SK-N-SH (cell line): Measurements from ENCODE around the gene JAG1. TPM values are rescaled to one million over a fixed set of nuclear protein-coding genes. Genes with fewer than 3 reads are reported as not detected.

Source experiments
- CTCF ChIA-PET: fragments of 300-600, 350-600 bp; formaldehyde crosslinking; extraction: SDS; loops from one replicate; lab custom pipeline; 2021; lab: Yijun Ruan, JAX
- POLR2A ChIA-PET: fragments of 350-600 bp; sonication (Branson Sonifier 250); formaldehyde crosslinking; extraction: SDS; loops from one replicate; lab custom pipeline; 2020; ENCODE audit warnings: antibody characterized with exemption, inconsistent platforms; lab: Yijun Ruan, JAX
- DNase-seq: peaks from one replicate; pipeline ENCODE4 v3.0.0; 2012
- H2AFZ ChIP-seq: fragments of 200-600 bp; sonication (generic); 2 replicates; pipeline ENCODE4 v1.8.1; 2016; ENCODE audit warnings: antibody characterized with exemption, mild to moderate bottlenecking, low read depth
- H3F3A ChIP-seq: fragments of 200-600 bp; sonication (generic); replicated peaks from 2 replicates; pipeline ENCODE3; 2016; ENCODE audit warnings: antibody characterized with exemption, mild to moderate bottlenecking; ENCODE audit not compliant: insufficient read depth
- H3K27ac ChIP-seq, 2 experiments: fragments of 200-500 bp in 1 of 2; fragments of 200-600 bp in 1 of 2; sonication (Bioruptor generic) in 1 of 2; sonication (generic), shearing (Covaris generic) in 1 of 2; 2 replicates each; pipeline versions ENCODE4 v1.5.1 to v1.6.1; 2014 to 2016; ENCODE audit warnings: low read depth in 2 of 2, inconsistent platforms in 1 of 2, low read length in 1 of 2, mild to moderate bottlenecking in 1 of 2, mixed read lengths in 1 of 2
- H3K27me3 ChIP-seq: fragments of 200-600 bp; sonication (generic), shearing (Covaris generic); 2 replicates; pipeline ENCODE4 v1.6.1; 2016; ENCODE audit warnings: mixed run types; ENCODE audit not compliant: insufficient read depth
- H3K36me3 ChIP-seq, 2 experiments: fragments of 200-500 bp in 1 of 2; fragments of 200-600 bp in 1 of 2; sonication (Bioruptor generic) in 1 of 2; sonication (generic) in 1 of 2; replicated peaks in 1 of 2; 2 replicates each; pipeline versions ENCODE3 to v1.5.1; 2014 to 2016; ENCODE audit warnings: low read length in 1 of 2, mild to moderate bottlenecking in 1 of 2; ENCODE audit not compliant: insufficient read depth in 2 of 2, control insufficient read depth in 1 of 2
- H3K4me1 ChIP-seq, 2 experiments: fragments of 200-500 bp in 1 of 2; fragments of 200-600 bp in 1 of 2; sonication (Bioruptor generic) in 1 of 2; sonication (generic), shearing (Covaris generic) in 1 of 2; 2 replicates each; pipeline versions ENCODE4 v1.5.1 to v1.6.1; 2014 to 2016; ENCODE audit warnings: low read depth in 1 of 2, low read length in 1 of 2, mixed run types in 1 of 2; ENCODE audit not compliant: insufficient read depth in 2 of 2, control insufficient read depth in 1 of 2
- H3K4me2 ChIP-seq: fragments of 200-600 bp; sonication (generic), shearing (Covaris generic); 2 replicates; pipeline ENCODE4 v1.6.1; 2017; ENCODE audit warnings: mixed run types
- H3K4me3 ChIP-seq, 2 experiments: fragments of 200-500 bp in 1 of 2; fragments of 200-600 bp in 1 of 2; sonication (Bioruptor generic) in 1 of 2; sonication (generic), shearing (Covaris generic) in 1 of 2; 2 replicates each; pipeline versions ENCODE4 v1.5.1 to v1.8.1; 2014 to 2016; ENCODE audit warnings: low read depth in 2 of 2, inconsistent platforms in 1 of 2, low read length in 1 of 2, mild to moderate bottlenecking in 1 of 2, mixed read lengths in 1 of 2, moderate library complexity in 1 of 2
- H3K79me2 ChIP-seq: fragments of 200-600 bp; sonication (generic); 2 replicates; pipeline ENCODE4 v1.8.1; 2017; ENCODE audit warnings: mild to moderate bottlenecking; ENCODE audit not compliant: insufficient read depth
- H3K9ac ChIP-seq: fragments of 200-600 bp; sonication (generic); 2 replicates; pipeline ENCODE4 v1.6.1; 2017; ENCODE audit warnings: mixed run types
- H3K9me2 ChIP-seq: fragments of 200-600 bp; sonication (generic); 2 replicates; pipeline ENCODE4 v1.6.1; 2017; ENCODE audit warnings: mixed run types
- H3K9me3 ChIP-seq: fragments of 200-600 bp; sonication (generic); 2 replicates; pipeline ENCODE4 v1.6.1; 2017; ENCODE audit warnings: mixed run types, mild to moderate bottlenecking, moderate library complexity
- H4K20me1 ChIP-seq: fragments of 200-600 bp; sonication (generic); 2 replicates; pipeline ENCODE4 v1.6.1; 2017; ENCODE audit warnings: mild to moderate bottlenecking, mixed run types; ENCODE audit not compliant: insufficient read depth
- CTCF ChIP-seq: fragments of 200-600 bp; sonication (generic); IDR thresholded peaks from 2 replicates; pipeline ENCODE4 v1.6.1; 2017; ENCODE audit warnings: antibody characterized with exemption, mild to moderate bottlenecking, moderate library complexity
- ELF1 ChIP-seq: IDR thresholded peaks from 2 replicates; pipeline ENCODE4 v1.4.0; 2012
- EP300 ChIP-seq, 2 experiments: IDR thresholded peaks; 2 replicates each; pipeline versions ENCODE4 v1.4.0 to v1.6.1; 2012; ENCODE audit warnings: borderline replicate concordance in 1 of 2, low read depth in 1 of 2, low read length in 1 of 2
- FOXM1 ChIP-seq: IDR thresholded peaks from 2 replicates; pipeline ENCODE4 v1.4.0; 2012; ENCODE audit warnings: low read depth, mild to moderate bottlenecking
- GATA2 ChIP-seq: sonication (generic); formaldehyde crosslinking; IDR thresholded peaks from 2 replicates; pipeline ENCODE4 v1.5.0; 2020; ENCODE audit warnings: mild to moderate bottlenecking, missing genetic modification reagents
- REST ChIP-seq: IDR thresholded peaks from 2 replicates; pipeline ENCODE4 v1.6.1; 2012; ENCODE audit warnings: mild to moderate bottlenecking, low read depth, low read length, moderate library complexity
- RFX5 ChIP-seq: IDR thresholded peaks from 2 replicates; pipeline ENCODE4 v1.6.1; 2012; ENCODE audit warnings: mild to moderate bottlenecking, improper control_type of control experiment, low read length
- SIN3A ChIP-seq: IDR thresholded peaks from 2 replicates; pipeline ENCODE4 v1.6.1; 2012; ENCODE audit warnings: low read depth, mild to moderate bottlenecking, low read length, moderate library complexity, borderline replicate concordance
- TAF1 ChIP-seq: IDR thresholded peaks from 2 replicates; pipeline ENCODE4 v1.6.1; 2012; ENCODE audit warnings: low read depth, mild to moderate bottlenecking, low read length, moderate library complexity, borderline replicate concordance
- TEAD4 ChIP-seq: IDR thresholded peaks from 2 replicates; pipeline ENCODE4 v1.4.0; 2012; ENCODE audit warnings: mild to moderate bottlenecking, borderline replicate concordance; ENCODE audit not compliant: insufficient read depth
- WGBS: methylation state at CpG from one replicate; pipeline ENCODE4 v1.1.6; 2017; ENCODE audit warnings: low lambda C conversion rate; 5-methylcytosine and 5-hydroxymethylcytosine counted together
- polyA plus RNA-seq, 3 experiments: library from polyadenylated mRNA; depleted of rRNA; stranded (reverse); fragments of >200 nt; gene quantifications; 2 replicates each; pipeline ENCODE4 v1.2.3, GENCODE V29; 2012
- TF ChIP-seq, protein P1 (sequence below): fragments of 150-350 bp; IDR thresholded peaks from 2 replicates; pipeline ENCODE4 v1.6.1; 2016; ENCODE audit warnings: mild to moderate bottlenecking, low read depth, low read length
- TF ChIP-seq, protein P2 (sequence below): IDR thresholded peaks from 2 replicates; pipeline ENCODE4 v1.4.0; 2012; ENCODE audit warnings: low read depth, borderline replicate concordance
- TF ChIP-seq, protein P3 (sequence below): IDR thresholded peaks from 2 replicates; pipeline ENCODE4 v1.4.0; 2012; ENCODE audit warnings: low read depth

Gene JAG1
- polyA plus RNA-seq, 1 of the 3 experiments (the other 2 are of a cell fraction): 6.0 TPM

GRCh38 chr20:10667560-10668167, 6.1 kb downstream of the JAG1 start:
- Histone ChIP-seq H3K4me1 (peaks cover 12 to 49% of the 10 kb centered on the region in 2 experiments; a peak in 3 of 4 replicates), H3K9ac (no peak overlapping the region), H3K27ac (no peak overlapping the region), H3F3A (peaks cover 12% of the 10 kb centered on the region), H4K20me1 (peaks cover 69% of the 10 kb centered on the region)
- DNase-seq: no peak
- TF ChIP-seq FOXM1 (no peak), GATA2 (CRISPR knock-in tag) (no peak), ELF1 (no peak), TEAD4 (no peak), TAF1 (no peak), REST (no peak), RFX5 (no peak), SIN3A (no peak), EP300 (IDR thresholded peaks at IDR 0.05; ENCODE audit: borderline replicate concordance in 1 of 2, low read depth in 1 of 2, low read length in 1 of 2) (no peak), CTCF (no peak)
- TF ChIP-seq, protein P1, sequence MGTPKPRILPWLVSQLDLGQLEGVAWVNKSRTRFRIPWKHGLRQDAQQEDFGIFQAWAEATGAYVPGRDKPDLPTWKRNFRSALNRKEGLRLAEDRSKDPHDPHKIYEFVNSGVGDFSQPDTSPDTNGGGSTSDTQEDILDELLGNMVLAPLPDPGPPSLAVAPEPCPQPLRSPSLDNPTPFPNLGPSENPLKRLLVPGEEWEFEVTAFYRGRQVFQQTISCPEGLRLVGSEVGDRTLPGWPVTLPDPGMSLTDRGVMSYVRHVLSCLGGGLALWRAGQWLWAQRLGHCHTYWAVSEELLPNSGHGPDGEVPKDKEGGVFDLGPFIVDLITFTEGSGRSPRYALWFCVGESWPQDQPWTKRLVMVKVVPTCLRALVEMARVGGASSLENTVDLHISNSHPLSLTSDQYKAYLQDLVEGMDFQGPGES: no peak
- TF ChIP-seq, protein P2, sequence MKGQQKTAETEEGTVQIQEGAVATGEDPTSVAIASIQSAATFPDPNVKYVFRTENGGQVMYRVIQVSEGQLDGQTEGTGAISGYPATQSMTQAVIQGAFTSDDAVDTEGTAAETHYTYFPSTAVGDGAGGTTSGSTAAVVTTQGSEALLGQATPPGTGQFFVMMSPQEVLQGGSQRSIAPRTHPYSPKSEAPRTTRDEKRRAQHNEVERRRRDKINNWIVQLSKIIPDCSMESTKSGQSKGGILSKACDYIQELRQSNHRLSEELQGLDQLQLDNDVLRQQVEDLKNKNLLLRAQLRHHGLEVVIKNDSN: no peak
- TF ChIP-seq, protein P3, sequence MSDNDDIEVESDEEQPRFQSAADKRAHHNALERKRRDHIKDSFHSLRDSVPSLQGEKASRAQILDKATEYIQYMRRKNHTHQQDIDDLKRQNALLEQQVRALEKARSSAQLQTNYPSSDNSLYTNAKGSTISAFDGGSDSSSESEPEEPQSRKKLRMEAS: no peak
- TF ChIP-seq, all 33 proteins: peak for 0
- Histone ChIP-seq H2AFZ (no peak overlapping the region), H3K79me2 (peaks cover 100% of the 10 kb centered on the region), H3K27me3 (no peaks in the 10 kb centered on the region), H3K4me2 (no peak overlapping the region), H3K36me3 (peaks cover 8 to 55% of the 10 kb centered on the region in 2 experiments), H3K9me2 (no peaks in the 10 kb centered on the region), H3K9me3 (no peaks in the 10 kb centered on the region), H3K4me3 (no peak overlapping the region)
- 96% methylated on average over 6 of the region's 6 CpGs for WGBS
- POLR2A ChIA-PET: no interaction called here
- CTCF ChIA-PET: no interaction called here
